B cell (primary cell): ENCODE measurements around the gene CPNE5.

Experiments
- CTCF ChIP-seq: fragments of 200-600 bp; IDR thresholded peaks from one replicate; pipeline ENCODE4 v1.8.0; 2022; ENCODE audit warnings: antibody characterized with exemption, mild to moderate bottlenecking
- EZH2 ChIP-seq: IDR thresholded peaks from 2 replicates; pipeline ENCODE4 v1.6.1; 2012; ENCODE audit warnings: borderline replicate concordance, low read depth, mild to moderate bottlenecking, moderate library complexity, low read length; ENCODE audit not compliant: insufficient read depth, poor library complexity, severe bottlenecking

- TF ChIP-seq CTCF: no peak
- TF ChIP-seq EZH2: no peak
Observed at GRCh38 chr6:36807750-36808149, 31.5 kb downstream of the CPNE5 start.
